HG02852 (cell line): ENCODE data around the gene C10orf95.
"Not testable (repeated sequence)": the region's sequence is repeated elsewhere in the genome, so short reads cannot be mapped to it uniquely, and the experiment has no call there.

Experiments
- ATAC-seq: cut with Tn5 transposase; IDR thresholded peaks from one replicate; pipeline ENCODE4 v1.9.1; 2021; ENCODE audit warnings: mild to moderate bottlenecking, moderate library complexity; ENCODE audit not compliant: unreplicated experiment

C10orf95 gene, protein sequence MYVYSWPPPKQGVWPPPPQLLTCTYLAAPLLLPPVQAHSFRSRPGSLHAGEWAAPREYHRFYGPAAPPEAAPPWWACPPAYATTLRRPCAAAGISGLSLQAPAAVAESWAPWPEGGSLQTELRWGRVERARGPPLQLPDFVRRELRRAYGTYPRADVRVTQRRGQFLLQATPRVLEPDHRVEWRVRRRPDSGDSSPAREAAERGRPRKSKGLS

DNA sequence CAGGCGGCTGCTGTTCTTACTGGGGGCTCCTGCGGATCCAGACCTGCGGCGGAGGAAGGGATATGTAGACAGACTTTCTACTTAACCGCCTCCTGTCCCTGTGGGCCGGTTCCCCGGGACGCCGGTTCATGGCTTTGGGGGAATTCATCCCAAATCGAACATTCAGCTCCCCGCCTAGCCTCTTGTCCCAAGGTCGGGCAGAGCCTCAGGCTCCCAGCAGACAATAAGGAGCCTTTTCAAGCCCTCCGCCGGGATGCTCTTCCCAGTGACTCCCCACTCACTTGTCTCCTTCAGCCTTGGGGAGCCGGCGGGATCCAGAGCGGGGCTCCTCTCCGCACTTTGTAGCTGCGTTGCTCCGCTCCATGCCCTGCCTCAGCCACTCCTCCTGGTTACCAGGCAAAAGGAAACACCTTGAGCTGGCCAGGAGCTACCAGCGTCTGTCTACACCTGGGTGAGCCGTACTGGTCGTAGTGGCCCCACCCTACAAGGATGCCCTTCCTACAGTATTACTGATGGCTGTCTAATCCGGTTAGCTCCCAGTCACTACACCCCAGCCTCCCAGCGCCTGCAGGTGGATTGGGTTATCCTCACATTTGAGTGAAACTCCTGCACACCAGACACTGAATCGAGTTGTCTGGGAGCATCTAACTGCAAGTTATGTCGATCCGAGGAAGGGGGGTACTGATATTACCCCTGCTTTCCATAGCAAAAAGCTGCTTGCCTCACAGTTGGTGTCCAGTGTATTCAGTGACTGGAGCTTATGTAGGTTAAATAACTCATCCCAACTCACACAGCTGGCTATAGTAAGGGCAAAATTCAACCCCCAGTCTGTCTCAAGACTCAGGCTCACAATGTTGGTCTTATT is at the start of gene C10orf95:
C10orf95 (minus strand) TSS at position 439 of the 865 bp plus-strand sequence. CDS start 450 bp downstream, outside the sequence.
- no peak for ATAC-seq

DNA sequence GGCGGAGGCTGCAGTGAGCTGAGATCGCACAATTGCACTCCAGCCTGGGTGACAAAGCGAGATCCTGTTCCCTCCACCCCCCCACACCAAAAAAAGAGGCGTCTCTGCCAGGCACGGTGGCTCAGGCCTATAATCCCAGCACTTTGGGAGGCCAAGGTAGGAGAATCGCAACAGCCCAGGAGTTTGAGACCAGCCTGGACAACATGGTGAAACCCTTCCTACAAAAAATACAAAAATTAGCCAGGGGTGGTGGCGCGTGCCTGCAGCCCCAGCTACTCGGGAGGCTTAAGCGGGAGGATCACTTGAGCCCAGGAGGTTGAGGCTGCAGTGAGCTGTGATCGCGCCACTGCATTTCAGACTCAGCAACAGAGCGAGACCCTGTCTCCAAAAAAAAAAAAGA is 49.3 kb upstream of the C10orf95 start:
- ATAC-seq, result not testable (repeated sequence)

DNA sequence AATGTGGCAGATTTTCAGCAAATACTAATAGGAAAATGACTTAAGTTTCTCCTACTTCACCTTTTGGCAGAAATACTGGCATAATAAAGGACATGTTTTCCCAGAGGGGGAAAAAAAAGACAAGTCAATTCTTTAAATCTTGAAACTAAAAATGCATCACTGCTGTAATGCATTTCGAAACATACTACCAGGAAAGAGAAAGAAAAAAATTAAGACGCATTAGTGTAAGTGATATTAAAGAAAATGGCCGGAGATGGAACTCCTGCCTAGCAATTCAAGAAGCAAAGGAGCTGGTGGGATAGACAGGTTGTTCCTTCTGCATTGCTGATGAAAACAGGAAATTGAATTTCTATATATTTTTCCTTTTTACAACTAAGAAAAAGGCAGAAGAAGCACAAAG is 48.0 kb upstream of the C10orf95 start:
- no peak for ATAC-seq

DNA sequence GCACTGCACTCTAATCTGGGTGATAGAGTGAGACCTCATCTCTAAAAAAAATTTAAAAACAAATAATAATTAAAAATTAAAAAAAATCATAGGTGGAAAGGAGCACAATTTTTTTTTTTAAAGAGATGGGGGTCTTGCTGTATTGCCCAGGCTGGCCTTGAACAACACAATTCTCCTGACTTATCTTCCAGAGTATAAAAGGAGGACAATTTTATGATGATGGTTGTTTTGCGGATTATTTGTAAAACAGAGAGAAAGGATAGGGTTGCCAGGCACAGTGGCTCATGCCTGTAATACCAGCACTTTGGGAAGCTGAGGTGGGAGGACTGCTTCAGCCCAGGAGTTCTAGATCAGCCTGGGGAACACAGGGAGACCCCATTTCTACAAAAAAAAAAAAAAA is 46.2 kb upstream of the C10orf95 start:
- no peak for ATAC-seq

DNA sequence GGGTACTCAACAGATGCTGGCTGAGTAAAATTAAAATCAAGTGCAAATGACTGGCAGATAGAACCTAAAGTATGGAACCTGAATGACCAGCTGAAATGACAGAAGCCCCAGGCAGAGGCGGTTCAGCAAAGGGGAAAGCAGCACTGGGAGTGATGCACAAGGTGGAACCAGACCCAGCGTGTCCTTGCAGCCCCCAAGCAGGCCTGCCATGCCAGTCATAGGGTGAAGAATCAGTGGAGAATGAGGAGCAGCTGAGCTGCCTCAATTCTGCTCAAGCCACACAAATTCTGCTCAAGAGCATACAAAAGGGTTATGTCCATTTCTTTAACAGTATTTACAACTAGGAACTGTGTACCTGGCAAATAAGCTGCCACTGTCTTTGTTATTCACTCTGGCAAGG is 42.4 kb upstream of the C10orf95 start:
- ATAC-seq, result no peak

DNA sequence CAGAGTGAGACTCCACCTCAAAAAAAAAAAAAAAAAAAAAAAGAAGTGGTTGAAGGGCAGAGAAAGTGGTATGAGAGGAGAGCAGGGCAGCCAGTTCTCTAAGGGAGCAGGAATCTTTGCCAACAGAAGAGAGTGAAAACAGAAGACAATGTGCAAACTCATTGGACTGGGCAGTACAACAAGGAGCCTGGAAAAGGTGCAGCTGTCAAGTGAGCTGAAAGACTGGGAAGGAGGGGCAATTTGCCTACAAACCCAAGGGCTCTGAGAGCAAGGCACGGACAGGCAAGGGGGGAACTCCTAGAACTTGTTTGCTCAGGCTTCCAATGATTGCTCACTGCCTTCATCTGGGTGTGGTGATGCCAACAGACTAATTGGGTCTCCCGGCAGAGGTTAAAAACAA is 41.6 kb upstream of the C10orf95 start:
- no peak for ATAC-seq

DNA sequence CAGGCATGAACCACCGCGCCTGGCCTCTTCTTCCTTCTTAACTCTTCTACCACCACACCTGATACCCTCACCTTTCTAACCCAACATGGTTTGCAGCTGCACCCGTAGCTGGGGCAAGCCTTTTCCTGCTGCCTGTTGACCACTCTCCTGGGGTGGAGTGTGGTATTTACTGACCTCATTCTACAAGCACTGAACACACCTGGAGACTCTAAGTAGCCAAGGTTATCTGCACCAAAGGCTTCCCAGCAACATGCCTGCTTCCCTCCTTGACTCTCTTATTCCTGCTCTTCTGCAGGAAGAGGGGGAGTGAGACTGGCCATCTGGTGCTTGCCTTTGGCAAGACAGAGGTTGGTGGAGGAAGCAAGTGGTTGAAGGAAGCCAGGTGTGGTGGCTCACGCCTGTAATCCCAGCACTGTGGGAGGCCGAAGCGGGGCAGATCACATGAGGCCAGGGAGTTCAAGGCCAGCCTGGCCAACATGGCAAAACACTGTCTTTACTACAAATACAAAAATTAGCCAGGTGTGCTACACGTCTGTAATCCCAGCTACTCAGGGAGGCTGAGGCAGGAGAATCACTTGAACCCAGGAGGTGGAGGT is 41.1 kb upstream of the C10orf95 start:
- no peak for ATAC-seq

DNA sequence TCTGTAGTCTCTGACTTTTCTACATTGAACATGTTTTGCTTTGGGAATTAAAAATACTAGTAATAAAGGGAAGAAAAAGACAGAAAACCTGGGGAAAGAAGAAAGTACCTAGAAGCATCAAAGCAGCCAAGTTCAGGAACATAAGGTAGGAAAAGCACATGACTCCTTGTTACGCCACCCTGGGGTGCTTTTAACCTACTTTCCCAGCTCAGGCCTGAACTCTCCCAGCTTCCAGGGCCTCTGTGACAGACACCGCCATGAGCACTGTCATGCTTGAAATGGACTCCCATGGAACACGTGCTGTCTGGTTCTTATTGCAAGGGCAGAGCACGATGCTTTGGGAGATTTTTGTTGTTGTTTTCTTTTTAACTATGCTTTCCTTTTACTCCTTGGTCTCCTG is 39.8 kb upstream of the C10orf95 start:
- ATAC-seq, result no peak

DNA sequence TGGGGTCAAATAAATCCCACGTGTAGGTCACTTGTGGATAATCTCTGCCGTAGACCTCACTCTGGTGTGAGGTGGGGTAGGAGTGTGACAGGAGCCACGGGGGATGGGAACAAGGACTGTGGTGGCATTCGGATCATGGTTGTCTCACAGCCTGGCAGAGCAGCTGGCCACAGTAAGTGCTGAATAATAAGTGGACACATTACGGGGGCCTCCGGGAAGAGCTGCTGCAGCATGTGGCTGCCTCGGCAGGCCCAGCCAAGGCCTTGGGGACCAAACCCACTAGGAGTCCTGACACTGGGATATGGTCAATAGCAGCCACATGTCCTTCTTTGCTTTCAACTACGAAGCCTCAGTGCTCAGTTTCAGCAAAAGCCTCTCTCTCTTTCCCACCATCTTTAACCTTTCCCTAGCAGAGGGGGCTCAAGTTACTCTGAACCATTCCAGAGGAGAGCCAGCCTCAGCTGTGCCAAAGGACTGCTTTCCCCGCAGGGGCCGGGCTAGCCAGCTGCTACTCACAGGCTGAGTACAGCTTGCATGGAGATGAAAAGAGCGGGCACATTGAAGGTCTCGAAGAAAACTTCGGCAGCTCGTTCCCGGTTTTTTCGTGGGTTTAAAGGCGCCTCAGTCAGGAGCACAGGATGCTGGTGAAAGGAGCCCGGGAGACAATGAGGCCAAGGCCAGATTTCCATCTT is 33.9 kb upstream of the C10orf95 start:
- no peak for ATAC-seq

DNA sequence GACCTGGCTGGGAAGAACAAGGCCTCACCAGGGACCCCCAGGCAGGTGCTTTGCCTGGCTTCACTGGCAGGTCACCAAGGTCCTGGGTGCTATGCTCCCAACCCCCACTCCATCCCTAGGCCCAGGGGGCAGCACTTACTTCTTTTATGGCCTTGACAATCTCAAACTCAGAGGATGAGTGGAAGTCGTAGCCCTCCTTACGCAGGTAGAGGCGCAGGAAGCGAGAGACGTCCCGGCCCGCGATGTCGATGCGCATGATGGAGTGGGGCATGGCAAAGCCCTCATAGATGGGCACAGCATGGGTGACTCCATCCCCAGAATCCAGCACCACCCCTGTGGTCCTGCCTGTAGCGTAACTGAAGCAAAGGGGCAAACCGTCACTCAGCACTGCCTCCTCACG is 32.7 kb upstream of the C10orf95 start:
- no peak for ATAC-seq

DNA sequence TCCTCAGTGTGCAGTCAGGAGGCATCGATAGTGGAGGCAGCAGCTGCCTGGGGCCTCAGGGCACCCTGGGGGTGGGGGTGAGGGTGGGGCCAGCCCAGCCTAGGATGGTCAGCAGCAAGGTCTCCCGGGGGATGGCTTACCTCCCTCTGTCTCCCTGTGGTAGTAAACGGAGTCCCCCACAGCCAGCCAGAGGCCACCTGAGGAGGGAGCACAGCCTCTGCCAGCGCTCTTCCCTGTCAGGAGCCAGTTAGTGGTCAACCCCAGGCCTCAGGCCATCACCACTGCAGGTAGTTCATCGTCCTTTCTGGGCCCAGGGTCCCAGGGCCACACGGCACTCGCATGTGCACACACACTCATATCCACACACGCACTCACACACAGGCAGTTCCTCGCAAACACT is 29.1 kb upstream of the C10orf95 start:
- no peak for ATAC-seq

DNA sequence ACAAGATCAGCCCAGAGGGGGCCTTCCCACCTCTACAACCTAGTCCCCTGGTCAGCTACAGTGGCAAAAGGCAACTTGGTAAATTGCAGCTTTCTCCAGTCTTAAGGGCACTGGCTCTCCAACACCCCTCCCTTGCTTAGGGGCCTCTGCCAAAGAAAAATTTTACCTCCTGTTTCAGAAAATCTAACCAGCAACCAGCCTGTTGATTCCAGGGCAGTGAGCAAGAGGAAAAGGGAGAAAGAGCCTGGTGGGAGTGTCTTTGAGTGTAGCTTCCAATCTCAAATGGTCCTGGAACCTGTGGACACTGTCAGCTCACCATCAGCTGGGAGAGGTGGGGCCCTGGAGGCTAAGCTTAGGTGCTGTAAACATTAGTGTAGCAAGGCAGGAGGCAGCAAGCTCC is 28.3 kb upstream of the C10orf95 start:
- no peak for ATAC-seq

DNA sequence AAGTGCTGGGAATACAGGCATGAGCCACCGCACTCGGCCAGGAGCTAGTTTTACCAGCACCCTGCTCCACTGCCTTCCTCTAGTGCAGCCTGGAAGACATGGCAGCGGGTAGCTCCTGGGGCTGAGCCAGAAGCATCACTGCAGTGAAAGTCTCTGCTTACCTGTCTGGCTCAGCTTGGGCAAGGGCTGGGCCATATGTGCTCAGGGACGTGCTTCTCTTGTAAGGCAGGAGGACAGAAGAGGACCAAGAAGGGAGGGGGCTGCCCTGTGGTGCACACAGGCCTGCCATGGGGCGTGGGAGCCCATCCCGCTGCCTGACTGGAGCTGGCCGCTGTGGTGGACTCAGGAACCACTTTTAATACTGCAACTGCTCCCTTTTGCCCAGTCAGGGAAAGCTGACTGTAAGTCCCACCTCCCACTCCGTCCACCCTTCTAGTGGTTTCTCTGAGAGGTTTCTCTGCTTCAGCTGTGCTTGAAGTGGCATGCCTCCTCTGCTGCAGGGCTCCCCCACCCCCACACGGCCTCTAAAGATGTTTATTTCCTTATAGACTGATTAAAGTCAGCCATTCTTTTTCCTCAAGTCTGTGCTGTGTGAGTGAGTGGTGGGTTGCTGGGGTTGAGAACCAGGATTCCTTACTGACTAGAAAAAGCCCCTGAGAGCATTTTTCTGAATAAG is 25.3 kb upstream of the C10orf95 start:
- no peak for ATAC-seq

DNA sequence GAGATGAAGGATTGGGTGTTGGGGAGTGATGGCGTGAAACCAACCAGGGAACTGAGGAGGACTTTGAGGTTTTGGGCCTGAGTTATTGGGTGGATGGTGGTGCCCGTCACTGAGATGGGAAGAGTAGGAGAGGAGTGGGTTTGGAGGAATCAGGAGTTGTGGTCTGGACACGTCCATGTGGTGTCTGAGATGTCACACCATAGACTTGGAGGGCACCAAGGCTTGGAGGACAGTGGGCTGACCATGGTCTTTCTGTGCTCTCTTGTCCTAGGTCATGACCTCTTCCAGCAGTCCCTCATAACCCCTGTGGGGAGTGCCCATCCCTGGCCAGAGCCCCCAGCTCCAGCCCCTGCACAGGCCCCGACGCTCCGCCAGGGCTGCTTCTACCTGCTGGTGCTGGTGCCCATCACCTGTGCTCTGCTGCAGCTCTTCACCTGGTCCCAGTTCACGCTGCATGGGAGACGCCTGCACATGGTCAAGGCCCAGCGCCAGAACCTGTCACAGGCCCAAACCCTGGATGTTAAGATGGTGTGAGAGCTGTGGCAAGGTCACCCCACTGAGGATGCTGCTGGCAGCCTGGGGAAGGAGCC is 24.2 kb upstream of the C10orf95 start:
- no peak for ATAC-seq

DNA sequence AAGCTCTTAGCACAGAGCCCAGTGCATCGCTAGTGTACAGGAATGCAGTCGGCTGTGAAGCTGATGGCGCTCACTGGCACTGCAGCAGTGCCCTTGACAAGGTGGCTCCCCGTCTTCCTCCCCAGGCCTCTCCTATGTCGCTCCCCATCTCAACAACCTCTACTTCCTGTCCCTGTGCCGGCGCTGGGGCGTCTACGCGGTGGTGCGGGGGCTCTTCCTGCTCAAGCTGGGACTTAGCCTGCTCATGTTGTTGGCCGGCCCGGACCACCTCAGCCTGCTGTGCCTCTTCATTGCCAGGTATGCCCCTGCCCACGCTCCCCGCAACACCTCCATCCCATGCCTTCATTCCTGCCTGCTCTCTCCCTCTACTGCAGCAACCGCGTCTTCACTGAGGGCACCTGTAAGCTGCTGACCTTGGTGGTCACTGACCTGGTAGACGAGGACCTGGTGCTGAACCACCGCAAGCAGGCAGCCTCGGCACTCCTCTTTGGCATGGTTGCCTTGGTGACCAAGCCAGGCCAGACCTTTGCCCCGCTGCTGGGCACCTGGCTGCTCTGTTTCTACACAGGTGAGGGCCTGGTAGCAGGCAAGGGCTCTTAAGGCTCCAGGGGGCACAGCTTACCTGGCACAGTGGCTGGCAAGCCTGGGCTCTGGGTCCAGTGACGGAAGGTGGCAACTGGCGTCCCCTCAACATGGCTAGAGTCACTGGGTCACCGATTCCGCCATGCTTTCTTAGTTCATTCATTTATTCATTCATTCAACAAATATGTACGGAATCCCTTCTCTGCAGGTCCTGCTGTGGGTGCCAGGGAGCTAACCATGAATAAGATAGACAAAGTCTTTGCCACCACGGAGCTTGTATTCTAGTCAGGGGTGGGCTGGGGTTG is 22.3 kb upstream of the C10orf95 start:
- no peak for ATAC-seq

DNA sequence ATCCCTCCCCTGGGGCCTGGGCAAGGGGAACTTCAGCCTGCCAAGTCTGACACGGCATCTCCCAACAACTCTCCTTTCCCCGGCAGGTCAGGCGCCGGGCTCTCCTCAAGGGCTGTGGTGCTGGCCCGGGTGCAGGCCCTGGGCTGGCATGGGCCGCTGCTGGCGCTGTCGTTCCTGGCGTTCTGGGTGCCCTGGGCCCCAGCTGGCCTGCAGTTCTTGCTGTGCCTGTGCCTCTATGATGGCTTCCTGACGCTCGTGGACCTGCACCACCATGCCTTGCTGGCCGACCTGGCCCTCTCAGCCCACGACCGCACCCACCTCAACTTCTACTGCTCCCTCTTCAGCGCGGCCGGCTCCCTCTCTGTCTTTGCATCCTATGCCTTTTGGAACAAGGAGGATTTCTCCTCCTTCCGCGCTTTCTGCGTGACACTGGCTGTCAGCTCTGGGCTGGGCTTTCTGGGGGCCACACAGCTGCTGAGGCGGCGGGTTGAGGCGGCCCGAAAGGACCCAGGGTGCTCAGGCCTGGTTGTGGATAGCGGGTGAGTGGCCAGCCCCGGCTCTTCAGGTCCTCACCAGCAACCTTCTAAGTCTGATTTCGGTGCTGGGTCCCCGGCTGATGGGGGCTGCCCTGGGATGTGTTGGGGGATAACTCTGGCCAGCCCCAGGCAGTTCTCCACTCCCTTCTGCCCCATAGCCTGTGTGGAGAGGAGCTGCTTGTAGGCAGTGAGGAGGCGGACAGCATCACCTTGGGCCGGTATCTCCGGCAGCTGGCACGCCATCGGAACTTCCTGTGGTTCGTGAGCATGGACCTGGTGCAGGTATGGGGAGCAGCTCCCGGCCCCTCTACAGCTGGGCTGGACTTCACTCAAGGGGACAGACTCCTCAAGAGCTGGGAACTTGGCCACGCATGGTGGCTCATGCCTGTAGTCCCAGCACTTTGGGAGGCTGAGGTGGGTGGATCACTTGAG is 19.5 kb upstream of the C10orf95 start:
- ATAC-seq, result no peak

DNA sequence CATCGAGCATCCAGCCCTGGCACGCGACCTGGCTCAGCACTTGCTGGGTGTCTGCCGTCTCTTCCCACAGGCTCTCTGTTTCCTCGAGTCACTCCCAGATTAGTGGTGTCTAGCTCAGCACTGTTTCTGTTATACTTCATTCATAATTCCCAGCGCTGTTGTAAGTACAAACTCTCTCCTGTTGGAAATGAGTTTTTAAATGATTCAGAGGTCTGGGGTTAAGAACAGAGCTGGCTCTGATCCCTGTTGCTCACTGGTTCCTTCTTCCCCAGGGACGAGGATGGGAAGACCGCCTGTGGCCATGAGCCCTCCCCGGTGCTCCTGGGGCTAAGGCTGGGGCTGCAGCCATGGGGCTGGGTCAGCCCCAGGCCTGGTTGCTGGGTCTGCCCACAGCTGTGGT is 17.3 kb upstream of the C10orf95 start:
- no peak for ATAC-seq

DNA sequence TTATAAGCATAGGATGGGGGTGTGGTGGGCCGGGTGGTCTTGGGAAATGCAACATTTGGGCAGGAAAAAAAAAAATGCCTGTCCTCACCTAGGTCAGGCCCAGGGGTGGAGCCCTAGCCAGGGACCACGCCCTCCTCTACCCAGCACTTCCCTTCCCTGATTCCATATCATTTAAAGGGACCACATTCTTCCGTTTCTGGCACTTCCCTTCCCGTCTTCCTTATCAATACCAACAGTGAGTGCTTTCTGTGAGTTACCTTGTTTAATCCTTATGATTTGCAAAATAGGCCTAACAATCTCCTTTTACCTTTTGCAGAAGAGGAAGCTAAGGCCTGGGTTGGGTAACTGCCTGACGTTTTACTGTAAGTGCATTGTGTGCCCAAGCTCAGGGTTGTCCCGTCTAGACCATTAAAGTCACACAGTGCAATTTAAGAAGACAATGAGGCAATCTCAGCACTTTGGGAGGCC is 16.7 kb upstream of the C10orf95 start:
- no peak for ATAC-seq
